SK-N-MC (cell line): ENCODE results near the gene LAMB4.

ENCODE experiments used
- EZH2 ChIP-seq: fragments of 200-600 bp; sonication (generic); IDR thresholded peaks from one replicate; pipeline ENCODE4 v1.6.1; 2017; ENCODE audit warnings: antibody characterized with exemption
- FOXP2 ChIP-seq: optimal IDR thresholded peaks from 2 replicates; pipeline ENCODE3; 2011; ENCODE audit warnings: mild to moderate bottlenecking, moderate library complexity; ENCODE audit not compliant: insufficient read depth; ENCODE audit errors: extremely low read length, control extremely low read depth
- POLR2AphosphoS5 ChIP-seq: IDR thresholded peaks from 2 replicates; pipeline ENCODE4 v1.6.1; 2012; ENCODE audit warnings: mild to moderate bottlenecking, low read depth, low read length, borderline replicate concordance

DNA sequence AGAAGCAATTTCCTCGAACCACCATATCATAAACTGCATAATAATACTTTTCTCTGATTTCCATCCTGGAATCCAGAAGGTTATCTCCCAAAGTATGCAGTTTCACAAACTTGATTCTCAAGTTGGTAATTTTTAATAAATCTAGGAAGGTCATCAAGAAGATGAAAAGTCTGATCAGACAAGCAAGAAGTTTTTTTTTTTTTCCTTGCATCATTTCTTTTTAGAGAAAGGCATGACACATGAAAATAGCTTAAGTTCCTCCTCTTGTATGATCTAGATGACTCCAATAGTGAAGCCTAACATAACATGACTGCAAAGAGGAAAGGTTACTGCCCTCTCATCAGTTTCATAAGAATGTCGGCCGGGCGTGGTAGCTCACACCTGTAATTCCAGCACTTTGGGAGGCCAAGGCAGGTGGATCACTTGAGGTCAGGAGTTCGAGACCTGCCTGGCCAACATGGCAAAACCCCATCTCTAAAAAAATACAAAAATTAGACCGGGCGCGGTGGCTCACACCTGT is 149.4 kb downstream of the LAMB4 start:
- no peak for TF ChIP-seq POLR2AphosphoS5
- no peak for TF ChIP-seq EZH2
- no peak for TF ChIP-seq FOXP2
